Measurements from ENCODE around the gene TMPRSS7.

The TMPRSS7 gene

DNA sequence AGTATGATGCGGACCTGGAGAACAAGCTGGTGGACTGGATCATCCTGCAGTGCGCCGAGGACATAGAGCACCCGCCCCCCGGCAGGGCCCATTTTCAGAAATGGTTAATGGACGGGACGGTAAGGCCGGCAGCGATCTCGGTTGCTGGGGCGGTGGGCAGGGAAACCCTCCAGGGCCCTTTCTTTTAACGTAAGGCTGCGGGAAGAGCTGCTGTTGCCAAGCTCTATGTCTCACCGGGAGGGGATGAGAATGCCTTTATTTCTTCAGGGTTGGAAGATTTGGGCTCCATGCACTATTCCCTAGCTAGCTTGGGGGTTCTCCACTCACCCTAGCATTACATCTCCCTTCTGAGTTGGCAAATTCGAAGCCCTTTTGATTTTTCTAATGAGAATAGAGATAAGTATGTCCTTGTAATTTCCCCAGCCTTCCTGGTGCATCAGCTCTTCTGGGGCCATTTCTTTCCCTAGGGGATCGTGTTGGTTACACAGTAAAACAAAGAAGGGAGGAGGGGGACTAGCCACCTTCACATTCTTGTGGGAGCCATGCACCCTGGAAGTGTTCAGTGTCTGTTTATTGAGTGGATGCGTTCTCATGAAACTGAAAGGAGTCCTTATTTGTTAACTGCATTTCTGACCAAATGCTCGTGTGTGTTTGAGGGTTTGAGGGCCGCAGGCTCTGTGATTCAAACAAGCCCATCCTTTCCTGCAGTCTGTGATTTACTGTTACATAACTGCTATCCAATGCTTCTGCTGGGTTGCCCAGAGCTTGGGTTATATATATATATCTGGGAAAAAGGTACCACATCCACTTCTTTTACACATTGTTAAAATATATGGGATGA, 34.8 kb upstream of the TMPRSS7 start:
- peaks cover 46% of the 10 kb centered on the region for H3K4me1 Mint-ChIP-seq
- H3K27me3 Mint-ChIP-seq (ENCODE audit: low read depth) = peaks cover 29% of the 10 kb centered on the region
- H3K27ac Mint-ChIP-seq = peak overlapping the region; percentile 30 to 37 (median 36)
- H3K4me3 Mint-ChIP-seq = peak overlapping the region; percentile 86 to 91 (median 87)
- no peaks in the 10 kb centered on the region for H3K36me3 Mint-ChIP-seq (ENCODE audit: low read depth)
- TF ChIP-seq, protein P1, sequence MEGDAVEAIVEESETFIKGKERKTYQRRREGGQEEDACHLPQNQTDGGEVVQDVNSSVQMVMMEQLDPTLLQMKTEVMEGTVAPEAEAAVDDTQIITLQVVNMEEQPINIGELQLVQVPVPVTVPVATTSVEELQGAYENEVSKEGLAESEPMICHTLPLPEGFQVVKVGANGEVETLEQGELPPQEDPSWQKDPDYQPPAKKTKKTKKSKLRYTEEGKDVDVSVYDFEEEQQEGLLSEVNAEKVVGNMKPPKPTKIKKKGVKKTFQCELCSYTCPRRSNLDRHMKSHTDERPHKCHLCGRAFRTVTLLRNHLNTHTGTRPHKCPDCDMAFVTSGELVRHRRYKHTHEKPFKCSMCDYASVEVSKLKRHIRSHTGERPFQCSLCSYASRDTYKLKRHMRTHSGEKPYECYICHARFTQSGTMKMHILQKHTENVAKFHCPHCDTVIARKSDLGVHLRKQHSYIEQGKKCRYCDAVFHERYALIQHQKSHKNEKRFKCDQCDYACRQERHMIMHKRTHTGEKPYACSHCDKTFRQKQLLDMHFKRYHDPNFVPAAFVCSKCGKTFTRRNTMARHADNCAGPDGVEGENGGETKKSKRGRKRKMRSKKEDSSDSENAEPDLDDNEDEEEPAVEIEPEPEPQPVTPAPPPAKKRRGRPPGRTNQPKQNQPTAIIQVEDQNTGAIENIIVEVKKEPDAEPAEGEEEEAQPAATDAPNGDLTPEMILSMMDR (IDR thresholded peaks at IDR 0.05; ENCODE audit: unreplicated experiment in 3 of 3) = no peak
- no peaks in the 10 kb centered on the region for H3K9me3 Mint-ChIP-seq

DNA sequence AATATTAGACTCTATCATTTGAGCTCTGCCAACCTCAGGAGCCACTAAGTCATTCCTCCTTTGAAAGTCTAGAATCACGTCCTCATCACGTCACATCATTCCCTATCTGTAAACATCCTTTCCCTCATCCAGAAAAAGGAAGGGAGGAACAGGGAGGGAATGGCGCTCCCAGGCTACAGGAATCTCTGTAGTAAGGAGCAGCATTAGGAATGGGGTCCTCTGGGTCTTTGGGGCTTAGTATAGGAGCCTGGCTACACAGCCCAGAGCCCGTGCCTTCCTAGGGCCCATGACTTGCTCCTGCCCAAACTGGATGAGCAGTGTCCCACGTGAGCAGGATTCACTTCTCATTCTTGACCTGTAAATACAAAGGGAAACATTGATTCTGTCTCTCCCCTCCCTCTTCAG, 34.2 kb upstream of the TMPRSS7 start:
- peaks cover 29% of the 10 kb centered on the region for H3K27me3 Mint-ChIP-seq (ENCODE audit: low read depth)
- no peaks in the 10 kb centered on the region for H3K9me3 Mint-ChIP-seq
- H3K27ac Mint-ChIP-seq = no peak overlapping the region
- H3K4me3 Mint-ChIP-seq = peak overlapping the region; percentile 58 to 91 (median 86)
- H3K4me1 Mint-ChIP-seq = peaks cover 46% of the 10 kb centered on the region
- TF ChIP-seq, protein P1 (IDR thresholded peaks at IDR 0.05; ENCODE audit: unreplicated experiment in 3 of 3) = no peak
- H3K36me3 Mint-ChIP-seq (ENCODE audit: low read depth) = peaks cover 2% of the 10 kb centered on the region

DNA sequence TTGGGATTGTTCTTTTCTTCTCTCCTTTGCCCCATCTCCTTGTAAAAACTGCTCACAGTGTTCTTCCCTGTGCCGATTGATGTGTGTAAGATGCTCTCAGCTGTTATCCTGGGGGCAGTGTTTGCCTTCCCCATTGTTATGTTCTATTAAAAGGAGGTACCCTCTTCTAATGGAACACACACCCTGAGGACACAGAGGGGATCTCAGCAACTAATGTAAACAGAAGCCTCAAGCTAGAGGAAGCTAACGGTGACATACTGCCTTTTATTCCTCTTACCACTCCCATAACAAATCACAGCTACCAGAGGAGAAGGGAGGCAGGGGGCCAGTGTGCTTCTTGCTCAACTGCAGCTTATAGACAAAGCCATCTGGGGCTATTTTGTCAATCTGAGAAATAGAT, 33.6 kb upstream of the TMPRSS7 start:
- Mint-ChIP-seq H3K27ac (peak overlapping the region in 1 of 3 experiments; percentile 20), H3K4me1 (peaks cover 46% of the 10 kb centered on the region), H3K27me3 (ENCODE audit: low read depth) (peaks cover 29% of the 10 kb centered on the region), H3K36me3 (ENCODE audit: low read depth) (peaks cover 3% of the 10 kb centered on the region), H3K4me3 (peak overlapping the region; percentile 58 to 91 (median 86)), H3K9me3 (no peaks in the 10 kb centered on the region)
- TF ChIP-seq, protein P1 (IDR thresholded peaks at IDR 0.05; ENCODE audit: unreplicated experiment in 3 of 3) = no peak

DNA sequence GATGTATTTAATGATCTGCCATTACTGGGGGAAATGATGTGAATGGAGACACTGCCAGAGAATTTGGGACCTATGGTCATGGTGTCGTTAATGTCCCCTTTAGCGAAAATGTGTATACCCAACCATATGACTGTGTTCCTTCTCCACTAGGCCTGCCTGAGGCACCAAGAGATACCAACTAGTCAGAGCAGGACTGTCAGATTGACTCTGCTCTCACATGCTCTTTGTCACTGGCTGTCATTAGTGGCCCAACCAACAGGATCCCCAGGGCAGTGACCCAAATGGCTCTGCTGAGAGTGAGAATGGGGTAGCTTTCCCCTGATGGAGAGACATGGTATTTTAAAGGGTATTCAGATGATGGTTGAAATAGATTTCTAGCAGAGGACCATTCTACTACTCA, 33.0 kb upstream of the TMPRSS7 start:
- TF ChIP-seq, protein P1 (IDR thresholded peaks at IDR 0.05; ENCODE audit: unreplicated experiment in 3 of 3) = no peak
- Mint-ChIP-seq H3K27ac (no peak overlapping the region), H3K9me3 (no peaks in the 10 kb centered on the region), H3K4me1 (peaks cover 46% of the 10 kb centered on the region), H3K4me3 (peak overlapping the region in 2 of 3 experiments; percentile 15 to 54), H3K27me3 (ENCODE audit: low read depth) (peaks cover 29% of the 10 kb centered on the region), H3K36me3 (ENCODE audit: low read depth) (peaks cover 3% of the 10 kb centered on the region)

DNA sequence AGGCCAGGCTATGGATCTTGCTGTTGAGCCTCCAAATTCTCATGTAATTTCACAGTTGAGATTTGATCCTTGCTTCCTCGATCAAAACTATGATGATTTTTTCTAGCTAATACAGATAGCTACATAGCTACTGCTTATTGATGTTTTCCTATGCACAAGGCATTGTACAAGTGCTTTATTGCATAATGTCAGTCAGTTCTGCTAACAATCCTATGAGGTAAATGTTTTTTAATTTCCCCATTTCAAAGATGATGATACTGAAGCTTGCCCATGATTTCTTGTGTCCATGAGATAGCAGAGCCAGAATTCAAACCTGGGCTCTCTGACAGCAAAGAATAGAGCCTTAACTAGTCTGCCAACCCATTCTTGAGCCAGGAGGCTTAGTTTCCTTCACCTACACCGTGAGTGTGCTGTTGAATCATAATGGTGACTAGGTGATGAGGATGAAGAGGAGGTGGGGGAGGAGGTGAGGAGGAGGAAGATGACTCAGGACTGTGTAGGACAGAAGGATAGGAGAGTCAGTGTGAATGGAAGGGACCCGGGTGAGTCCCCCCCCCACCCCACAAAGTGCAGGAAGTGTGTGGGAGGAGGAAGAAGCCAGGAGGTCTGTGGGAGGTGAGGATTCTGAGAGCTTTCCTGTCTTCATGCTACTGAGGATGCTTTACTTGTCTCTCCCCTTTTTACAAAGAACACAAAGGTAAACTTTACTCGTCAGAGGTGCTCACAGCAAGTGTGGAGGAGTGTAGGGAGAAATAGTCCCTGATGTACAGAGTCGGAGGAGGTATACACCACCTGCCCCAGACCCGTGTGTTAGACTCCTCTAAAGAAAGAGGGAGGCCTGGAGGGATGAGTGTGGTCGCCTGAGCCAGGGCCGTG, 32.2 kb upstream of the TMPRSS7 start:
- Mint-ChIP-seq H3K4me3 (no peak overlapping the region), H3K4me1 (peaks cover 48% of the 10 kb centered on the region), H3K27me3 (ENCODE audit: low read depth) (peaks cover 29% of the 10 kb centered on the region), H3K27ac (no peak overlapping the region), H3K9me3 (no peaks in the 10 kb centered on the region), H3K36me3 (ENCODE audit: low read depth) (peaks cover 3% of the 10 kb centered on the region)
- TF ChIP-seq, protein P1 (IDR thresholded peaks at IDR 0.05; ENCODE audit: unreplicated experiment in 3 of 3) = no peak
